Activated CD8-positive, alpha-beta memory T cell treated with anti-CD3 and anti-CD28 coated beads for 24 hours (primary cell): Measurements from ENCODE around the gene IL18R1.

Experiments used
- DNase-seq: peaks from one replicate; pipeline ENCODE4 v3.0.0-alpha.2; 2020

Gene IL18R1

DNA sequence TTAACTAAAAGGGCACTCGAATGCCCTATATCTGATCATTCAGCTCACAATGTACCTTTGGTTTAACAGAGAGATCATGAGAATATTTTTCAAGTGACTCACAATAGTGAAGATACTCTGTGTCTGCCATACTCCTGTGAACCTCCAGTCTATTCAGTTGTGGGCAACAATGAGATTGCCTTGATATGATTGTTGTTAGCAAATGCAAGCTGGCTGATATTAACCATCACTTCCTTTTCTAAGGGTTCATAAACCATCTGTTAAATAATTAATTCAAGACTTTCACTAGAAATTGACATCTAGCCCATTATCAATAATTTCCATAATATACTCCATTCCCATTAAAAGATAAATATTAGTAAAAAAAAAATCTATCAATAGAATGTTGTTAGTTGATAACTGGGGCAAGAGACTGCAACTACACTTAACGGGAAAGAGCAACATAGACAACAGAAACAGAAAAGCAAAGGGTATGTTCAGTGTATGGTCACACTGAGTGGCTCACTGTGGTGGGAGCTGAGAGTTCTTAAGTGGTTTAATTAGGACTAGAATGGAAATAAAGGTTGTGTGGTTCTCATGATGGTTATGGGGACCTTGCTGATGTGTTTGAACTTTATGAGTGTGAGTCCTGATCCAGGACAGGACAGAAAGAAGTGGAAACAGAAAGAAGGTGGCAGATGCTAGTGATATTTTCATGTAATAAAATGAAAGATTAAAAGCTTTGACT is 79.2 kb downstream of the IL18R1 start:
- DNase-seq = no peak

- DNase-seq = no peak
Observed at GRCh38 chr2:102435741-102436140, 80.1 kb downstream of the IL18R1 start.

DNA sequence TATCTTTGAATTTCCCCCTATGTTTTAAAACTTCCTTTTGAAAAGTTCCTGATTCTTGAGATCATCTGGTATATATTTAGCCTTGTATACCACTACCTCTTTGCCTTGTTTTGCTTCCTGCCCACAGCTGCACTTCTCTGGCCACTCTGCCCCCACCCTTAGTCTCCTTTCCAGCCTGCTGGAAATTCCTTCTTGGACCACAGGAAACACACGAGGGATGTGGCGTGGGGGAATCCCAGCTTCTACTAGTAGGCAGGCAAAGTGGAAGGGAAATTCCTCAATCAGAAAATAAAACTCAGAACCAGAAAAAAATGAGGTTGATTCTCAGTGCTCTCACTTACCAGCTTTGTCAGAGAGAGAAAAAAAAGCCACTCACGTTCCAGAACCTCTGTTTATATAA is 80.7 kb downstream of the IL18R1 start:
- no peak for DNase-seq

GRCh38 chr2:102437122-102437521 is 81.5 kb downstream of the IL18R1 start:
- no peak for DNase-seq

GRCh38 chr2:102438111-102438510 is 82.5 kb downstream of the IL18R1 start:
- no peak for DNase-seq

DNA sequence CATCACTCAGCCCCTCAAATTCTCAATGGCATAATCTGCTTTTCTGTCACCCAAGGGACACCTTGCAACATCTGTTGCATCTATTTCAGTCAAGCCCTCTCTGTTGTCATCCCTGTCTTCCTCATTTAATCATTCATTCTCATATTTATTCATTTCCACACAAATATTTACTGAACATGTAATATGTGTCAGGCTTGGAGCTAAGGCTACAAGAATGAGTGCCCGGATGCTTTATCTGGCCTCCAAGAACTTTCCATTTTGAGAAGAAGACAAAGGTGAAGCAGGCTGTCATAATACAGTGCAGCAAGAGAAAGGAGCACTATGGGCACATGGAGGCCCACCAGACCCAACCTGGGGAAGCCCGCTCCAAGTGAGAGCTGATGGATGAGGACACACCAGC is 83.0 kb downstream of the IL18R1 start:
- DNase-seq = no peak

- no peak for DNase-seq
Observed at GRCh38 chr2:102439065-102439695, 83.6 kb downstream of the IL18R1 start.

- DNase-seq = no peak
Observed at GRCh38 chr2:102442967-102443828, 87.6 kb downstream of the IL18R1 start.

DNA sequence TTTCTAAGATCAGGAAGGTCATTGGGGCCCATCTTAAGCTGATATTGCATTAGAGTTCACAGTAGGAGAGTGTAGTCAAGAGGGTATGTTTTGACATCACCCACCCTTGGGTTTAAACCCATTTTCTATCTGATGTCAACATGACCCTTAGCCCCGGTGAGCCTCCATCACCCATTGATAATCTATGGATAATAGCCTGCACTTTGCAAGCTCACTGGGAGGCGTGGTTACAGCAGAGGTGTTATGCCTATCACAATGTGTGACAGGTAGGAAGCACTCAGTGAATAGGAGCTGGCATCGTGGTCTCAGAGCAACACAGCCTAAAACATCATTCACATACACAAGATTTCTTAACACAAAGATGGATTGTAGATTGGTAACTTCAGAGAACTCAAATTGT is 88.6 kb downstream of the IL18R1 start:
- DNase-seq = no peak

DNA sequence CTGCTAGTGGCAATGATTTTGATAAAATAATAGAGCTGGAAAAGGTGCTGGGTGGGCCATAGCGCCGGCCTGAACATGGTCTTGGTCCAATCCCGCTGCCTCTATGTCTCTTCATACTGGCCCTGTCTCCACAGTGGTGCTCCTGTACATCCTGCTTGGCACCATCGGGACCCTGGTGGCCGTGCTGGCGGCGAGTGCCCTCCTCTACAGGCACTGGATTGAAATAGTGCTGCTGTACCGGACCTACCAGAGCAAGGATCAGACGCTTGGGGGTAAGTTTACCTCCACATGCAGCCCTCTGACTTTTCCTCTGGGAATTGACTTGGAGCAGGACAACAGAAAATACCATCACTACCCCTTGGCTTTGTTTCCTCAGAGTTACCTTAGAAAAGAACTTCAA is 91.3 kb downstream of the IL18R1 start:
- DNase-seq = no peak
